WERI-Rb-1 (cell line): ENCODE measurements around the gene KLHL36.

Source experiments
- DNase-seq: peaks from one replicate; pipeline ENCODE4 v3.0.0-alpha.2; 2020
- H3K27ac ChIP-seq: fragments of 250-450 bp; sonication (Bioruptor Pico); 2 replicates; pipeline ENCODE4 v1.5.1; 2020; ENCODE audit warnings: mild to moderate bottlenecking, moderate library complexity
- H3K27me3 ChIP-seq: fragments of 250-450 bp; sonication (Bioruptor Pico); 2 replicates; pipeline ENCODE4 v1.5.1; 2021; ENCODE audit warnings: mild to moderate bottlenecking, low read depth, moderate library complexity; ENCODE audit not compliant: insufficient read depth, severe bottlenecking
- H3K36me3 ChIP-seq: fragments of 250-450 bp; sonication (Bioruptor Pico); 2 replicates; pipeline ENCODE4 v1.5.1; 2020; ENCODE audit warnings: mild to moderate bottlenecking, moderate library complexity
- H3K4me3 ChIP-seq: 2 replicates; pipeline ENCODE4 v1.5.1; 2011; ENCODE audit warnings: low read depth, mild to moderate bottlenecking, control low read depth, low read length
- H3K9me3 ChIP-seq: fragments of 250-450 bp; sonication (Bioruptor Pico); 2 replicates; pipeline ENCODE4 v1.5.1; 2021; ENCODE audit warnings: mild to moderate bottlenecking, moderate library complexity; ENCODE audit not compliant: severe bottlenecking
- CTCF ChIP-seq: IDR thresholded peaks from 2 replicates; pipeline ENCODE4 v1.5.1; 2011; ENCODE audit warnings: low read depth, mild to moderate bottlenecking, control low read depth, inconsistent platforms, low read length

KLHL36 gene

DNA sequence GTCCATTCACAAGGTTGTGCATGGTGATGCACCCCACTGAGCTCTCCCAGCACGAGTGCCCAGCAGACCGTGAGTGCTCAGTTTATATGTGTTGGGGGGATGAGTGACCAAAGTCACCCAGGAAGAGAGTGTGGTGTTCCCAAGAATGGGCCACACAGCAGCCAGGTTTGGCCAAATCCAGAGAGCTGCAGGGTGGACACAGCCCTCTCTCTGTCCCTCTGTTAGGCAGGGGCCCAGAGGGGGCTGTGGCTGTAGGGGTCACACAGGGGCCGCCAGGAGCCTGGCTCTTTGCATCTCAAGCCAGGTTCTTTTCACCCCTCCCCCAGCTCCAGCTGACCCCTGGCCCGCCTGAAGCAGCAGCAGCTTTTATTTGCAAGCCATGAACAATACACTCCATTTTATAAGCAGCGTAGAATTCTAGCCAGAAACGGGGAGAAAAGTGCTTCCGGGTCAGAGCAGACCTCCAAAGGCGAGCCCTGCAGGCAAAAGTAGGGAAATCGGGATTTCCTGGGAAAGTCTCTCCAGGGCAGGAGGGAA lies 43.8 kb upstream of the KLHL36 start:
- Histone ChIP-seq H3K4me3 (no peak overlapping the region), H3K27me3 (no peaks in the 10 kb centered on the region), H3K36me3 (no peaks in the 10 kb centered on the region), H3K27ac (no peak overlapping the region), H3K9me3 (no peaks in the 10 kb centered on the region)
- no peak for DNase-seq
- TF ChIP-seq CTCF = no peak

GRCh38 chr16:84605339-84605848 lies 42.9 kb upstream of the KLHL36 start:
- DNase-seq = no peak
- Histone ChIP-seq H3K9me3 (no peaks in the 10 kb centered on the region), H3K36me3 (no peaks in the 10 kb centered on the region), H3K27ac (no peak overlapping the region), H3K4me3 (no peak overlapping the region), H3K27me3 (no peaks in the 10 kb centered on the region)
- TF ChIP-seq CTCF = no peak

GRCh38 chr16:84606081-84606875 lies 42.0 kb upstream of the KLHL36 start:
- TF ChIP-seq CTCF = no peak
- Histone ChIP-seq H3K36me3 (no peaks in the 10 kb centered on the region), H3K9me3 (no peaks in the 10 kb centered on the region), H3K4me3 (no peak overlapping the region), H3K27me3 (no peaks in the 10 kb centered on the region), H3K27ac (no peak overlapping the region)
- DNase-seq = no peak

- TF ChIP-seq CTCF = no peak
- no peak for DNase-seq
- Histone ChIP-seq H3K9me3 (no peaks in the 10 kb centered on the region), H3K36me3 (no peaks in the 10 kb centered on the region), H3K27me3 (no peaks in the 10 kb centered on the region), H3K27ac (no peak overlapping the region), H3K4me3 (no peak overlapping the region)
These were observed 41.2 kb upstream of the KLHL36 start for GRCh38 chr16:84607061-84607460.

- no peaks in the 10 kb centered on the region for H3K36me3 ChIP-seq
- TF ChIP-seq CTCF = no peak
- no peak overlapping the region for H3K4me3 ChIP-seq
- H3K27ac ChIP-seq = no peak overlapping the region
- no peaks in the 10 kb centered on the region for H3K9me3 ChIP-seq
- no peaks in the 10 kb centered on the region for H3K27me3 ChIP-seq
- DNase-seq = no peak
These were observed 40.6 kb upstream of the KLHL36 start for GRCh38 chr16:84607694-84608093.
